ENCODE measurements around the gene C1orf53.

Gene C1orf53

GRCh38 chr1:197919346-197920066 is 17.1 kb downstream of the C1orf53 start:
- TF ChIP-seq NFRKB (IDR thresholded peaks at IDR 0.05) (no peak), FOXA1 (IDR thresholded peaks at IDR 0.05) (no peak), ARNT (IDR thresholded peaks at IDR 0.05) (no peak), FOXM1 (IDR thresholded peaks at IDR 0.05; ENCODE audit: borderline replicate concordance) (no peak), SUZ12 (IDR thresholded peaks at IDR 0.05) (no peak), ELF4 (IDR thresholded peaks at IDR 0.05) (no peak), BHLHE40 (IDR thresholded peaks at IDR 0.05; ENCODE audit: borderline replicate concordance) (no peak), ZNF384 (IDR thresholded peaks at IDR 0.05) (no peak), CTBP1 (IDR thresholded peaks at IDR 0.05; ENCODE audit: borderline replicate concordance) (no peak), SP1 (IDR thresholded peaks at IDR 0.05) (no peak), TARDBP (IDR thresholded peaks at IDR 0.05) (no peak), L3MBTL2 (conservative IDR thresholded peaks at IDR 0.05) (no peak), LEF1 (IDR thresholded peaks at IDR 0.05; ENCODE audit: borderline replicate concordance) (no peak), FOXK2 (IDR thresholded peaks at IDR 0.05) (no peak), HDGF (IDR thresholded peaks at IDR 0.05; ENCODE audit: borderline replicate concordance) (no peak), PKNOX1 (IDR thresholded peaks at IDR 0.05) (no peak)
- CTCF ChIA-PET, result no interaction called here
- no peak for DNase-seq (ENCODE audit: extremely low spot score)
- POLR2A ChIA-PET, result interaction anchor here (0.9 kb wide), 1 partner anchor 17 kb away, joined by 4 read pairs; no protein-coding TSS in a partner anchor

- POLR2A ChIA-PET, result interaction anchor here (0.9 kb wide), 1 partner anchor 17 kb away, joined by 4 read pairs; no protein-coding TSS in a partner anchor
- TF ChIP-seq CTBP1 (IDR thresholded peaks at IDR 0.05; ENCODE audit: borderline replicate concordance), result no peak
- no peak for TF ChIP-seq SP1 (IDR thresholded peaks at IDR 0.05)
- CTCF ChIA-PET, result no interaction called here
- no peak for DNase-seq (ENCODE audit: extremely low spot score)
Observed at GRCh38 chr1:197920067-197920396, 17.6 kb downstream of the C1orf53 start.

GRCh38 chr1:197920414-197921117 is 18.1 kb downstream of the C1orf53 start:
- ChIA-PET POLR2A (interaction anchor here (0.9 kb wide), 1 partner anchor 18 kb away, joined by 4 read pairs; no protein-coding TSS in a partner anchor), CTCF (no interaction called here)
- no peak for DNase-seq (ENCODE audit: extremely low spot score)
- TF ChIP-seq L3MBTL2 (conservative IDR thresholded peaks at IDR 0.05), result no peak
- no peak for TF ChIP-seq TARDBP (IDR thresholded peaks at IDR 0.05)
- TF ChIP-seq PKNOX1 (IDR thresholded peaks at IDR 0.05), result no peak
- TF ChIP-seq BHLHE40 (IDR thresholded peaks at IDR 0.05; ENCODE audit: borderline replicate concordance), result no peak
- no peak for TF ChIP-seq HDGF (IDR thresholded peaks at IDR 0.05; ENCODE audit: borderline replicate concordance)
- TF ChIP-seq NFRKB (IDR thresholded peaks at IDR 0.05), result no peak
- TF ChIP-seq SUZ12 (IDR thresholded peaks at IDR 0.05), result no peak
- no peak for TF ChIP-seq ARNT (IDR thresholded peaks at IDR 0.05)
- no peak for TF ChIP-seq LEF1 (IDR thresholded peaks at IDR 0.05; ENCODE audit: borderline replicate concordance)
- no peak for TF ChIP-seq ELF4 (IDR thresholded peaks at IDR 0.05)
- TF ChIP-seq ZNF384 (IDR thresholded peaks at IDR 0.05), result no peak
- TF ChIP-seq CTBP1 (IDR thresholded peaks at IDR 0.05; ENCODE audit: borderline replicate concordance), result no peak
- TF ChIP-seq FOXM1 (IDR thresholded peaks at IDR 0.05; ENCODE audit: borderline replicate concordance), result no peak
- TF ChIP-seq FOXA1 (IDR thresholded peaks at IDR 0.05), result no peak
- TF ChIP-seq FOXK2 (IDR thresholded peaks at IDR 0.05), result no peak
- TF ChIP-seq SP1 (IDR thresholded peaks at IDR 0.05), result no peak

GRCh38 chr1:197921235-197922069 is 19.0 kb downstream of the C1orf53 start:
- ChIA-PET POLR2A (no interaction called here), CTCF (no interaction called here)
- TF ChIP-seq CTBP1 (IDR thresholded peaks at IDR 0.05; ENCODE audit: borderline replicate concordance), result no peak
- TF ChIP-seq PKNOX1 (IDR thresholded peaks at IDR 0.05), result no peak
- TF ChIP-seq ZNF384 (IDR thresholded peaks at IDR 0.05), result no peak
- TF ChIP-seq LEF1 (IDR thresholded peaks at IDR 0.05; ENCODE audit: borderline replicate concordance), result no peak
- TF ChIP-seq HDGF (IDR thresholded peaks at IDR 0.05; ENCODE audit: borderline replicate concordance), result no peak
- TF ChIP-seq FOXK2 (IDR thresholded peaks at IDR 0.05), result no peak
- no peak for TF ChIP-seq FOXA1 (IDR thresholded peaks at IDR 0.05)
- TF ChIP-seq BHLHE40 (IDR thresholded peaks at IDR 0.05; ENCODE audit: borderline replicate concordance), result no peak
- no peak for TF ChIP-seq TARDBP (IDR thresholded peaks at IDR 0.05)
- TF ChIP-seq ARNT (IDR thresholded peaks at IDR 0.05), result no peak
- no peak for TF ChIP-seq SP1 (IDR thresholded peaks at IDR 0.05)
- TF ChIP-seq L3MBTL2 (conservative IDR thresholded peaks at IDR 0.05), result no peak
- no peak for DNase-seq (ENCODE audit: extremely low spot score)

- DNase-seq (ENCODE audit: extremely low spot score), result no peak
- no peak for TF ChIP-seq HDGF (IDR thresholded peaks at IDR 0.05; ENCODE audit: borderline replicate concordance)
- TF ChIP-seq SUZ12 (IDR thresholded peaks at IDR 0.05), result no peak
- TF ChIP-seq L3MBTL2 (conservative IDR thresholded peaks at IDR 0.05), result no peak
- TF ChIP-seq BHLHE40 (IDR thresholded peaks at IDR 0.05; ENCODE audit: borderline replicate concordance), result no peak
- TF ChIP-seq SP1 (IDR thresholded peaks at IDR 0.05), result no peak
- TF ChIP-seq PKNOX1 (IDR thresholded peaks at IDR 0.05), result no peak
- no peak for TF ChIP-seq LEF1 (IDR thresholded peaks at IDR 0.05; ENCODE audit: borderline replicate concordance)
- no peak for TF ChIP-seq FOXM1 (IDR thresholded peaks at IDR 0.05; ENCODE audit: borderline replicate concordance)
- TF ChIP-seq FOXK2 (IDR thresholded peaks at IDR 0.05), result no peak
- no peak for TF ChIP-seq ARNT (IDR thresholded peaks at IDR 0.05)
- no peak for TF ChIP-seq ELF4 (IDR thresholded peaks at IDR 0.05)
- no peak for TF ChIP-seq ZNF384 (IDR thresholded peaks at IDR 0.05)
- no peak for TF ChIP-seq FOXA1 (IDR thresholded peaks at IDR 0.05)
- TF ChIP-seq CTBP1 (IDR thresholded peaks at IDR 0.05; ENCODE audit: borderline replicate concordance), result no peak
- no peak for TF ChIP-seq NFRKB (IDR thresholded peaks at IDR 0.05)
- no peak for TF ChIP-seq TARDBP (IDR thresholded peaks at IDR 0.05)
- CTCF ChIA-PET, result no interaction called here
- POLR2A ChIA-PET, result no interaction called here
Observed at GRCh38 chr1:197922070-197922390, 19.6 kb downstream of the C1orf53 start.
